Measurements from ENCODE around the gene RAI14.

GRCh38 chr5:34835664-34836063 is 179.5 kb downstream of the RAI14 start:
- TF ChIP-seq CTCF (IDR thresholded peaks at IDR 0.05) (no peak), POLR2A (IDR thresholded peaks at IDR 0.05) (no peak)

Data from body of pancreas (tissue), 4 donors.